ENCODE data around the gene ATP5F1E.

DNA sequence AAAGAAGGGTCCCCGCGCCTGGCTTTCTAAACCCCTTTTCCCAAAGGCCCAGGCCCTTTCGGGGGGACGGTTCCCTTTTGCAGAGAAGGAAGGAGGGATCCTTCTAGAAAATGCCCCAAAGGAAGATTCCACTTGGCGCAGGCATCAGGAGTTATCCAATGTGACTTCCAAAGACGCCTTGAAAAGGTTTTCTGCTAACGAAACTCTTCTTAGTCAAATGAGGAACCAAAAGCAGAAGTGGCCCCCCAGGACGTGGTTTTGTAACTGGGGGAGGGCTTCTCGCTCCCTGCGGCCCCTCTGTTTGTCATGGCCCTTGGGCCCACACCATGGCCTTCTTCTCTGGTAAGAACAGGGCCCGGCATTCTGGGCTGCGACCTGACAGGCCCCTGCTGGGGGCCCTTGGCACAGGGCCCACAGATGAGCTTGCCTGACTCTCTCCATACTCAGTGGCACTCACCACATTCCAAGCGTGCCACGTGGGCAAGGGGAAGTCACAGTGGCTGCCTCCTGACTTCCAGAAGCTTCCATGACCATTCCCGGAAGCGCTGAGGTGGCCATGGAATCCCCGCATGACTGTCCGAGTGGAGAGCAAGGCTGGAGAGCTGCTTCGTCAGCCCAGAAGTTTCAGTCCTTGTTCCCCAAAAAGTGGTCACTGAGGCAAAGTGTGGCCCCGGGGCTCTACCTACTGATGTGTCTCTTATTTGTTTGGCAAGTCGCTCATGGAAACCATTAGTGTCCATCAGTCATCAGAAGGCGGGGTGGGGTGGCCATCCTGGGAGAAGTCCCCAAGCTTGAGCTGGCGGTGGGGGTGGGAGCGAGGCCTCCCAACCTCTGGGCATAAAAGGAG, 24.2 kb downstream of the ATP5F1E start:
- TF ChIP-seq, protein P1, sequence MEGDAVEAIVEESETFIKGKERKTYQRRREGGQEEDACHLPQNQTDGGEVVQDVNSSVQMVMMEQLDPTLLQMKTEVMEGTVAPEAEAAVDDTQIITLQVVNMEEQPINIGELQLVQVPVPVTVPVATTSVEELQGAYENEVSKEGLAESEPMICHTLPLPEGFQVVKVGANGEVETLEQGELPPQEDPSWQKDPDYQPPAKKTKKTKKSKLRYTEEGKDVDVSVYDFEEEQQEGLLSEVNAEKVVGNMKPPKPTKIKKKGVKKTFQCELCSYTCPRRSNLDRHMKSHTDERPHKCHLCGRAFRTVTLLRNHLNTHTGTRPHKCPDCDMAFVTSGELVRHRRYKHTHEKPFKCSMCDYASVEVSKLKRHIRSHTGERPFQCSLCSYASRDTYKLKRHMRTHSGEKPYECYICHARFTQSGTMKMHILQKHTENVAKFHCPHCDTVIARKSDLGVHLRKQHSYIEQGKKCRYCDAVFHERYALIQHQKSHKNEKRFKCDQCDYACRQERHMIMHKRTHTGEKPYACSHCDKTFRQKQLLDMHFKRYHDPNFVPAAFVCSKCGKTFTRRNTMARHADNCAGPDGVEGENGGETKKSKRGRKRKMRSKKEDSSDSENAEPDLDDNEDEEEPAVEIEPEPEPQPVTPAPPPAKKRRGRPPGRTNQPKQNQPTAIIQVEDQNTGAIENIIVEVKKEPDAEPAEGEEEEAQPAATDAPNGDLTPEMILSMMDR (IDR thresholded peaks at IDR 0.05; ENCODE audit: insufficient read depth, low read depth, low read length): no peak
- TF ChIP-seq EZH2 (IDR thresholded peaks at IDR 0.05; ENCODE audit: insufficient read depth, low read length): no peak

All from astrocyte (in vitro differentiated cells and primary cell).